Urinary bladder (tissue), 4 donors: Measurements from ENCODE around the gene RRAGC. TPM values are rescaled to one million over a fixed set of nuclear protein-coding genes. Genes with fewer than 3 reads are reported as not detected.
"Not testable (repeated sequence)": the region's sequence is repeated elsewhere in the genome, so short reads cannot be mapped to it uniquely, and the experiment has no call there.

Experiments used
- DNase-seq: peaks from one replicate; pipeline ENCODE4 v3.0.0-alpha.2; 2015; ENCODE audit errors: extremely low spot score
- H3K27ac ChIP-seq: one replicate; pipeline ENCODE4 v1.5.1; 2013; ENCODE audit warnings: low read depth, mild to moderate bottlenecking, moderate library complexity
- H3K36me3 ChIP-seq: one replicate; pipeline ENCODE4 v1.6.1; 2013; ENCODE audit warnings: mild to moderate bottlenecking, moderate library complexity; ENCODE audit not compliant: insufficient read depth
- H3K4me1 ChIP-seq: one replicate; pipeline ENCODE4 v1.6.1; 2013; ENCODE audit warnings: mild to moderate bottlenecking, moderate library complexity; ENCODE audit not compliant: insufficient read depth
- H3K4me3 ChIP-seq: one replicate; pipeline ENCODE4 v1.5.1; 2013; ENCODE audit warnings: low read depth, low read length
- WGBS: extraction: QIAGEN DNeasy Blood & Tissue Kit; methylation state at CpG from one replicate; pipeline ENCODE4 v1.1.7; 2013; 5-methylcytosine and 5-hydroxymethylcytosine counted together
- polyA plus RNA-seq: library from polyadenylated mRNA; stranded (reverse); fragments of 200-250 nt; gene quantifications from one replicate; pipeline ENCODE4 v1.2.3, GENCODE V29; 2013
- total RNA-seq: library from RNA; depleted of rRNA; stranded (reverse); fragments of >200 nt; gene quantifications from one replicate; pipeline ENCODE4 v1.2.3, GENCODE V29; 2014
- donor health status: healthy with polysubstance abuse.
- donor health status: healthy.

The RRAGC gene
- total and polyA plus RNA-seq, 2 donors, result 25.3 to 29.2 TPM

- WGBS, result 89% methylated on average over 10 of the region's 10 CpGs
- H3K4me3 ChIP-seq, H3K36me3 ChIP-seq, H3K4me1 ChIP-seq, H3K27ac ChIP-seq, DNase-seq: not testable (repeated sequence)
Observed at GRCh38 chr1:38836316-38836715, 23.3 kb downstream of the RRAGC start.

GRCh38 chr1:38834937-38835827, 24.4 kb downstream of the RRAGC start:
- 26% methylated on average over 3 of the region's 3 CpGs for WGBS
- Histone ChIP-seq H3K4me1 (no peaks in the 10 kb centered on the region), H3K4me3 (no peak overlapping the region), H3K27ac (no peak overlapping the region), H3K36me3 (peaks cover 6% of the 10 kb centered on the region)
- peak; percentile 70 for DNase-seq

- WGBS, result 85% methylated on average over 3 of the region's 3 CpGs
- Histone ChIP-seq H3K27ac (no peak overlapping the region), H3K4me1 (no peaks in the 10 kb centered on the region), H3K36me3 (peaks cover 6% of the 10 kb centered on the region), H3K4me3 (no peak overlapping the region)
- DNase-seq, result no peak
Observed at GRCh38 chr1:38834221-38834782, 25.3 kb downstream of the RRAGC start.

- peaks cover 4% of the 10 kb centered on the region for H3K36me3 ChIP-seq
Observed at GRCh38 chr1:38833146-38833545, 26.4 kb downstream of the RRAGC start.

GRCh38 chr1:38832370-38832734, 27.2 kb downstream of the RRAGC start:
- WGBS, result 75% methylated on average over 3 of the region's 3 CpGs
- H3K27ac ChIP-seq, result no peak overlapping the region
- H3K4me1 ChIP-seq, result no peaks in the 10 kb centered on the region
- H3K4me3 ChIP-seq, result no peak overlapping the region
- H3K36me3 ChIP-seq, result no peaks in the 10 kb centered on the region
- no peak for DNase-seq

More at GRCh38 chr1:38833146-38833545, 26.4 kb downstream of the RRAGC start:
- Histone ChIP-seq H3K27ac (no peak overlapping the region), H3K4me1 (no peaks in the 10 kb centered on the region), H3K4me3 (no peak overlapping the region)
- WGBS, result 65% methylated on average over 3 of the region's 3 CpGs
- DNase-seq, result no peak

- Histone ChIP-seq H3K36me3 (no peaks in the 10 kb centered on the region), H3K27ac (no peak overlapping the region), H3K4me1 (no peaks in the 10 kb centered on the region), H3K4me3 (no peak overlapping the region)
- WGBS, result 64% methylated on average over 6 of the region's 6 CpGs
- DNase-seq, result no peak
Observed at GRCh38 chr1:38831731-38832369, 27.7 kb downstream of the RRAGC start.

- no peak for DNase-seq
- WGBS, result 11% methylated on average over 1 of the region's 1 CpG
- H3K36me3 ChIP-seq, result no peaks in the 10 kb centered on the region
- H3K27ac ChIP-seq, result no peak overlapping the region
- no peaks in the 10 kb centered on the region for H3K4me1 ChIP-seq
- no peak overlapping the region for H3K4me3 ChIP-seq
Observed at GRCh38 chr1:38829368-38829767, 30.2 kb downstream of the RRAGC start.

GRCh38 chr1:38827318-38827717, 32.3 kb downstream of the RRAGC start:
- WGBS, result 83% methylated on average over 2 of the region's 2 CpGs
- Histone ChIP-seq H3K27ac (no peak overlapping the region), H3K4me3 (no peak overlapping the region), H3K4me1 (no peaks in the 10 kb centered on the region), H3K36me3 (no peaks in the 10 kb centered on the region)
- no peak for DNase-seq

- no peak overlapping the region for H3K27ac ChIP-seq
- no peaks in the 10 kb centered on the region for H3K36me3 ChIP-seq
- no peak for DNase-seq
- no peaks in the 10 kb centered on the region for H3K4me1 ChIP-seq
- H3K4me3 ChIP-seq, result no peak overlapping the region
Observed at GRCh38 chr1:38826886-38827285, 32.7 kb downstream of the RRAGC start.

GRCh38 chr1:38826262-38826661, 33.3 kb downstream of the RRAGC start:
- WGBS, result 63% methylated on average over 3 of the region's 3 CpGs

GRCh38 chr1:38820860-38821259, 38.7 kb downstream of the RRAGC start:
- WGBS, result 54% methylated on average over 1 of the region's 1 CpG
- Histone ChIP-seq H3K4me3 (no peak overlapping the region), H3K4me1 (peaks cover 2% of the 10 kb centered on the region), H3K36me3 (no peaks in the 10 kb centered on the region), H3K27ac (no peak overlapping the region)
- DNase-seq, result no peak

More at GRCh38 chr1:38826262-38826661, 33.3 kb downstream of the RRAGC start:
- no peak overlapping the region for H3K27ac ChIP-seq
- H3K4me3 ChIP-seq, result no peak overlapping the region
- H3K36me3 ChIP-seq, result no peaks in the 10 kb centered on the region
- no peaks in the 10 kb centered on the region for H3K4me1 ChIP-seq
- DNase-seq, result no peak

- Histone ChIP-seq H3K36me3 (no peaks in the 10 kb centered on the region), H3K27ac (no peak overlapping the region), H3K4me3 (no peak overlapping the region), H3K4me1 (peaks cover 2% of the 10 kb centered on the region)
- DNase-seq, result no peak
- WGBS, result 71% methylated on average over 2 of the region's 2 CpGs
Observed at GRCh38 chr1:38819516-38819915, 40.1 kb downstream of the RRAGC start.

GRCh38 chr1:38819040-38819439, 40.5 kb downstream of the RRAGC start:
- Histone ChIP-seq H3K36me3 (no peaks in the 10 kb centered on the region), H3K27ac (no peak overlapping the region), H3K4me1 (peaks cover 2% of the 10 kb centered on the region), H3K4me3 (no peak overlapping the region)
- WGBS, result 18% methylated on average over 10 of the region's 10 CpGs
- DNase-seq, result no peak
